HEK293T (cell line): ENCODE data around the gene PCBP4.
"Not testable (repeated sequence)": the region's sequence is repeated elsewhere in the genome, so short reads cannot be mapped to it uniquely, and the experiment has no call there.

Experiments
- CTCF ChIA-PET: fragments of 350-600 bp; formaldehyde crosslinking; extraction: SDS; loops from one replicate; lab custom pipeline; 2021; ENCODE audit warnings: antibody characterized with exemption, inconsistent platforms; lab: Yijun Ruan, JAX
- POLR2A ChIA-PET: fragments of 350-600 bp; formaldehyde crosslinking; extraction: SDS; loops from one replicate; lab custom pipeline; 2020; ENCODE audit warnings: antibody characterized with exemption, inconsistent platforms; lab: Yijun Ruan, JAX
- DNase-seq: peaks from one replicate; pipeline ENCODE4 v3.0.0; 2012; ENCODE audit warnings: mixed read lengths; ENCODE audit errors: extremely low spot score
- ARNT ChIP-seq: fragments of 450-650 bp; IDR thresholded peaks from 2 replicates; pipeline ENCODE4 v1.6.1; 2017; ENCODE audit warnings: mild to moderate bottlenecking
- BHLHE40 ChIP-seq: fragments of 450-650 bp; IDR thresholded peaks from 2 replicates; pipeline ENCODE4 v1.6.1; 2016; ENCODE audit warnings: mild to moderate bottlenecking, moderate library complexity, borderline replicate concordance
- CTBP1 ChIP-seq: fragments of 450-650 bp; IDR thresholded peaks from 2 replicates; pipeline ENCODE4 v1.6.1; 2016; ENCODE audit warnings: borderline replicate concordance
- ELF4 ChIP-seq: fragments of 450-650 bp; IDR thresholded peaks from 2 replicates; pipeline ENCODE4 v1.6.1; 2017; ENCODE audit warnings: antibody characterized with exemption
- FOXA1 ChIP-seq: fragments of 450-650 bp; IDR thresholded peaks from 2 replicates; pipeline ENCODE4 v1.6.1; 2016; ENCODE audit warnings: mild to moderate bottlenecking
- FOXK2 ChIP-seq: fragments of 450-650 bp; IDR thresholded peaks from 2 replicates; pipeline ENCODE4 v1.6.1; 2016; ENCODE audit warnings: mild to moderate bottlenecking
- FOXM1 ChIP-seq: fragments of 450-650 bp; IDR thresholded peaks from 2 replicates; pipeline ENCODE4 v1.6.1; 2017; ENCODE audit warnings: mild to moderate bottlenecking, borderline replicate concordance
- HDGF ChIP-seq: fragments of 450-650 bp; IDR thresholded peaks from 2 replicates; pipeline ENCODE4 v1.6.1; 2017; ENCODE audit warnings: antibody characterized with exemption, borderline replicate concordance
- L3MBTL2 ChIP-seq: fragments of 450-650 bp; conservative IDR thresholded peaks from 2 replicates; pipeline ENCODE4 v1.6.1; 2016; ENCODE audit warnings: mild to moderate bottlenecking
- LEF1 ChIP-seq: fragments of 450-650 bp; IDR thresholded peaks from 2 replicates; pipeline ENCODE4 v1.6.1; 2017; ENCODE audit warnings: mild to moderate bottlenecking, borderline replicate concordance
- NFRKB ChIP-seq: fragments of 450-650 bp; IDR thresholded peaks from 2 replicates; pipeline ENCODE4 v1.6.1; 2016; ENCODE audit warnings: mild to moderate bottlenecking, moderate library complexity
- PKNOX1 ChIP-seq: fragments of 450-650 bp; IDR thresholded peaks from 2 replicates; pipeline ENCODE4 v1.6.1; 2016
- SP1 ChIP-seq: fragments of 450-650 bp; IDR thresholded peaks from 2 replicates; pipeline ENCODE4 v1.6.1; 2017
- SUZ12 ChIP-seq: fragments of 450-650 bp; IDR thresholded peaks from 2 replicates; pipeline ENCODE4 v1.6.1; 2016; ENCODE audit warnings: mild to moderate bottlenecking
- TARDBP ChIP-seq: fragments of 450-650 bp; IDR thresholded peaks from 2 replicates; pipeline ENCODE4 v1.6.1; 2016
- ZNF384 ChIP-seq: fragments of 450-650 bp; IDR thresholded peaks from 2 replicates; pipeline ENCODE4 v1.6.1; 2016

Gene PCBP4

GRCh38 chr3:51933471-51934138, 33.6 kb downstream of the PCBP4 start:
- POLR2A ChIA-PET = interaction anchor here (0.8 to 1.3 kb wide), 2 partner anchors 8 to 53 kb away, joined by 3 to 8 read pairs; partner anchors contain the start of genes PARP3 and RRP9
- CTCF ChIA-PET = interaction anchor here (1.2 kb wide), 1 partner anchor 8 kb away, joined by 5 read pairs; the partner anchor contains the start of gene RRP9
- TF ChIP-seq FOXK2 = no peak
- peak; percentile 1 for DNase-seq

- TF ChIP-seq NFRKB (no peak), CTBP1 (no peak), FOXA1 (no peak)
- DNase-seq = no peak
- POLR2A ChIA-PET = interaction anchor here (0.8 to 1.3 kb wide), 2 partner anchors 9 to 52 kb away, joined by 3 to 8 read pairs; partner anchors contain the start of genes PARP3 and RRP9
- CTCF ChIA-PET = interaction anchor here (1.1 to 1.2 kb wide), 2 partner anchors 9 to 41 kb away, joined by 3 to 5 read pairs; partner anchors contain the start of genes ABHD14B and RRP9
These were observed 34.5 kb downstream of the PCBP4 start for GRCh38 chr3:51932471-51933370.

- no peak for DNase-seq
- ChIA-PET CTCF (interaction anchor here (1.1 kb wide), 1 partner anchor 42 kb away, joined by 3 read pairs; the partner anchor contains the start of gene ABHD14B), POLR2A (no interaction called here)
- TF ChIP-seq FOXM1 (no peak), L3MBTL2 (no peak), PKNOX1 (no peak), FOXA1 (no peak), ZNF384 (no peak), LEF1 (no peak), SP1 (no peak), ARNT (no peak), FOXK2 (no peak), NFRKB (no peak), ELF4 (no peak), BHLHE40 (no peak), TARDBP (no peak), HDGF (no peak), CTBP1 (no peak), SUZ12 (no peak)
These were observed 35.5 kb downstream of the PCBP4 start for GRCh38 chr3:51931756-51932155.

GRCh38 chr3:51930439-51930838, 36.8 kb downstream of the PCBP4 start:
- POLR2A ChIA-PET = no interaction called here
- no peak for TF ChIP-seq ZNF384
- no peak for TF ChIP-seq NFRKB
- TF ChIP-seq PKNOX1 = no peak
- no peak for TF ChIP-seq BHLHE40
- TF ChIP-seq FOXM1 = no peak
- no peak for TF ChIP-seq FOXK2
- no peak for TF ChIP-seq ELF4
- no peak for TF ChIP-seq HDGF
- no peak for TF ChIP-seq SP1
- TF ChIP-seq TARDBP = no peak
- no peak for TF ChIP-seq LEF1

GRCh38 chr3:51929420-51930003, 37.7 kb downstream of the PCBP4 start:
- ChIA-PET POLR2A (no interaction called here), CTCF (no interaction called here)
- TF ChIP-seq LEF1 (no peak), PKNOX1 (no peak), CTBP1 (no peak), SUZ12 (no peak), FOXM1 (no peak)
- no peak for DNase-seq

More at GRCh38 chr3:51930439-51930838, 36.8 kb downstream of the PCBP4 start:
- no peak for DNase-seq
- CTCF ChIA-PET = no interaction called here

GRCh38 chr3:51928981-51929380, 38.3 kb downstream of the PCBP4 start:
- DNase-seq, CTCF ChIA-PET, POLR2A ChIA-PET: not testable (repeated sequence)
